CD4-positive, alpha-beta T cell treated with Interleukin-17A for 4 hours (primary cell): ENCODE measurements around the gene MRPL45.
"Not testable (repeated sequence)": the region's sequence is repeated elsewhere in the genome, so short reads cannot be mapped to it uniquely, and the experiment has no call there.

Experiments
- DNase-seq: peaks from one replicate; pipeline ENCODE4 v3.0.0-alpha.2; 2020; ENCODE audit warnings: mixed read lengths

MRPL45 gene

GRCh38 chr17:38296834-38297517 is at the start of gene MRPL45:
MRPL45 (plus strand) TSS chr17:38297168; CDS start chr17:38297184, 16 bp downstream.
- peak; percentile 97 for DNase-seq

- not testable (repeated sequence) for DNase-seq
These were observed 43.8 kb upstream of the MRPL45 start for GRCh38 chr17:38253191-38253590.

GRCh38 chr17:38254357-38254756 is 42.6 kb upstream of the MRPL45 start:
- DNase-seq = not testable (repeated sequence)

- peak; percentile 88 for DNase-seq
These were observed 39.9 kb upstream of the MRPL45 start for GRCh38 chr17:38257013-38257621.

- not testable (repeated sequence) for DNase-seq
These were observed 30.9 kb upstream of the MRPL45 start for GRCh38 chr17:38265974-38266506.

- DNase-seq = not testable (repeated sequence)
These were observed 30.4 kb upstream of the MRPL45 start for GRCh38 chr17:38266571-38266970.

- not testable (repeated sequence) for DNase-seq
These were observed 28.8 kb upstream of the MRPL45 start for GRCh38 chr17:38268138-38268537.

GRCh38 chr17:38269045-38269444 is 27.9 kb upstream of the MRPL45 start:
- DNase-seq = not testable (repeated sequence)

GRCh38 chr17:38269552-38269951 is 27.4 kb upstream of the MRPL45 start:
- DNase-seq = not testable (repeated sequence)

- DNase-seq = not testable (repeated sequence)
These were observed 11.0 kb upstream of the MRPL45 start for GRCh38 chr17:38285994-38286393.

- DNase-seq = peak; percentile 35
These were observed 10.4 kb upstream of the MRPL45 start for GRCh38 chr17:38286501-38287091.

GRCh38 chr17:38288217-38288827 is 8.6 kb upstream of the MRPL45 start:
- DNase-seq = not testable (repeated sequence)

GRCh38 chr17:38289760-38290159 is 7.2 kb upstream of the MRPL45 start:
- not testable (repeated sequence) for DNase-seq

- DNase-seq = not testable (repeated sequence)
These were observed 1.2 kb upstream of the MRPL45 start for GRCh38 chr17:38295602-38296365.

- no peak for DNase-seq
These were observed 18.5 kb downstream of the MRPL45 start for GRCh38 chr17:38315497-38315896.

GRCh38 chr17:38317081-38317480 is 20.1 kb downstream of the MRPL45 start:
- DNase-seq = no peak

GRCh38 chr17:38320482-38320881 is 23.5 kb downstream of the MRPL45 start:
- no peak for DNase-seq

GRCh38 chr17:38322156-38322779 is 25.3 kb downstream of the MRPL45 start:
- DNase-seq = peak; percentile 77

GRCh38 chr17:38322897-38323296 is 25.9 kb downstream of the MRPL45 start:
- DNase-seq = no peak

GRCh38 chr17:38324141-38324697 is 27.3 kb downstream of the MRPL45 start:
- DNase-seq = no peak

GRCh38 chr17:38324772-38325171 is 27.8 kb downstream of the MRPL45 start:
- DNase-seq = no peak
